GM12891 (cell line): ENCODE data around the gene EEF2.

ENCODE experiments used
- POLR2A ChIP-seq: IDR thresholded peaks from 2 replicates; pipeline ENCODE4 v1.6.1; 2011; ENCODE audit warnings: low read depth, low read length, control low read depth
- POLR2AphosphoS5 ChIP-seq: IDR thresholded peaks from 2 replicates; pipeline ENCODE4 v1.6.1; 2011; ENCODE audit warnings: low read depth, low read length, control low read depth
- SPI1 ChIP-seq: IDR thresholded peaks from 2 replicates; pipeline ENCODE4 v1.6.1; 2011; ENCODE audit warnings: low read depth, low read length, control low read depth
- TAF1 ChIP-seq: IDR thresholded peaks from 2 replicates; pipeline ENCODE4 v1.6.1; 2011; ENCODE audit warnings: low read depth, low read length, control low read depth

- no peak for TF ChIP-seq POLR2A
- TF ChIP-seq POLR2AphosphoS5: no peak
- TF ChIP-seq SPI1: no peak
- TF ChIP-seq TAF1: no peak
These were observed 40.1 kb upstream of the EEF2 start for GRCh38 chr19:4025317-4025716.
